Placental epithelial cell (primary cell): ENCODE results near the gene TCP11L1. TPM values are rescaled to one million over a fixed set of nuclear protein-coding genes. Genes with fewer than 3 reads are reported as not detected.

Experiments
- small RNA-seq: library from RNA; depleted of rRNA; stranded (forward); fragments of <200 nt; gene quantifications from one replicate; pipeline ENCODE3, GENCODE V24; 2012
- total RNA-seq: library from RNA; depleted of rRNA; stranded (reverse); fragments of >200 nt; gene quantifications from 2 replicates; pipeline ENCODE4 v1.2.3, GENCODE V29; 2012

TCP11L1 gene, protein sequence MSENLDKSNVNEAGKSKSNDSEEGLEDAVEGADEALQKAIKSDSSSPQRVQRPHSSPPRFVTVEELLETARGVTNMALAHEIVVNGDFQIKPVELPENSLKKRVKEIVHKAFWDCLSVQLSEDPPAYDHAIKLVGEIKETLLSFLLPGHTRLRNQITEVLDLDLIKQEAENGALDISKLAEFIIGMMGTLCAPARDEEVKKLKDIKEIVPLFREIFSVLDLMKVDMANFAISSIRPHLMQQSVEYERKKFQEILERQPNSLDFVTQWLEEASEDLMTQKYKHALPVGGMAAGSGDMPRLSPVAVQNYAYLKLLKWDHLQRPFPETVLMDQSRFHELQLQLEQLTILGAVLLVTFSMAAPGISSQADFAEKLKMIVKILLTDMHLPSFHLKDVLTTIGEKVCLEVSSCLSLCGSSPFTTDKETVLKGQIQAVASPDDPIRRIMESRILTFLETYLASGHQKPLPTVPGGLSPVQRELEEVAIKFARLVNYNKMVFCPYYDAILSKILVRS
- total RNA-seq: 146 and 186 TPM in 2 replicates

DNA sequence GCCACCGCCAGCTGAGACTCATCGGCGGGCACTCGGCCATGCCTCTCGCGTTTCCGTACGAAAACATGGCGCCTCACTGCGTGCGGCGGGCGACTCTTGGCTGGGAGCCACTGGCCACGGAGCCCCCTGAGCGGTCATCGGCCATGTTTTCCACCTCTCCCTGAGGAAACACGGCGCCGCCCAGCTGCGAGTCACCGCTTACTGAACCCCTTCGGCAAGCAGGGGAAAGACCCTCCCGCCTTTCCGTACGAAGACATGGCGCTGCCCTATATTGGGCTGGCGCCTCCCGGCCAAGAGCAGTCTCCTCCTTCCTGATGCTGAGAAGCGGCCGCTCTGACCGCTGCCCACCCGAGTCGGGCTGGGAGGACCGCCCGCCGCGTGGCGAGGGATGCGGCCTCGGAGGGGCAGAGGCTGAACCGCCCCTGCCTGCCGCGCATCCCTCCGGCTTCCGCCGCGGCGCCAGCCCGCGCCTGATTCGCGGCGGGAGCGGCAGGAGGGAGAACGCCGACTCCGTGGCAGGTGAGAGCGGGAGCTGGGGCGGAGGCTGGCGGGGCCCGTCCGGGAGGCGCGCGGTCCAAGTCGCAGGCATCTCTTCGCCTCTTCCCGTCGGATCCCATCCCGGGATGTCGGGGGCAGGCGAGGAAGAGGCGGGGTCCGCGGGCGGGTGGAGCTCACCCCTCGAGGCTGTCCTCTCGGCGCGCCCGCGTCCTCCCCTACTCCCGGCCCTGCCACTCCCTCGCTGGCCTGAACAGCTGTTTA is at the start of gene TCP11L1:
Gene TCP11L1 (plus strand): TSS at position 299 of the 759 bp plus-strand sequence. CDS start 4,202 bp downstream, outside the sequence.

DNA sequence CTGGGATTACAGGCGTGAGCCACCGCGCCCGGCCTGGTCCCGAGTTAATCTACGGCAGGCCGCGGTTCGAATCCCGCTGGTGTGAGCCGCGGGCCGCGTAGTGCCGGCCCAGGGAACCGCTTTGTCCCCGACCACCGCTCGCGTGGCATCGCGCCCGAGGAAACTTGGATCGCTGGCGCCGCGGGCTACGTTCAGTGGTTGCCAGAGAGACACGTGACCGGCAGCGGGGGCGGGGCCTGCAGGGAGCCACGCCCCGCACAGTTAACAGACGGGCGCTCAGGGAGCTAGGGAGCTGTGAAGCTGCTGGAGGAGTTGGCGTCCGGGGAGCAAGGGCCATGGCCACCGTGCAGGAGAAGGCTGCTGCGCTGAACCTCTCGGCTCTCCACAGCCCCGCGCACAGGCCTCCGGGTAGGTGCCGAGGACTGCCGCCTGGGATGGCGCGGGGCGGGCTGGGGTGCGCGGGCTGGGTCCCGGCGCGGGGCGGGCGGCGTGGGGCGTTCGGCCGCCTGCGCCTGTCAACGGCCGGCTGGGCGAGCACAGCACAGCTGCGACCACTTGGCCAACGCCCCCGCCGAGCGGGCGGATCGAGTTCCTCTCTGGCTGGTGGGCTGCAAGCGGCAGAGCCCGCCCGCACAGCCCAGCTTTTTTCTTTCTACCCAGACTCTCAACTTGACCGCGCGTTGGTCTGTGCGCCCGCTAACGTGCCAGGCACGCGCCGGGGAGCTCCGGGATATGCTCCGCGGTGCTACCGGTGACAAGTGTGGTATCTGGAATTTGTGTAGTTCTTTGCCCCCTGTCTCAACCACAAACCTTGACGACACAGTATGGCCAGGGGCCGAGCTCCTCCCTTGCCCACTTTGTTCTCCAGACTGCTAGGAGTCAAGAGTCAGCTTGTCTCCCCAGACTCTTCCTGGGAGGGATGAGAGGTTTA is 23.5 kb upstream of the TCP11L1 start, which contains the start of gene DEPDC7:
Gene DEPDC7 (plus strand): TSS at position 258 of the 931 bp plus-strand sequence. CDS start 78 bp downstream, at position 336.

Small RNAs within 50 kb of the gene (small RNA-seq; reads per million reads assigned to genes)
- not detected for gene RF00019

Other genes starting within 250 kb of the TCP11L1 start
- not detected in 2 replicates for gene CCDC73, start 244.9 kb upstream of the TCP11L1 start, total RNA-seq
- gene PRRG4, start 209.6 kb upstream of the TCP11L1 start, total RNA-seq: 4.9 and 9.4 TPM in 2 replicates
- gene QSER1, start 146.8 kb upstream of the TCP11L1 start, total RNA-seq: 17.0 and 18.5 TPM in 2 replicates
- 38.9 and 39.9 TPM in 2 replicates for gene DEPDC7, start 23.7 kb upstream of the TCP11L1 start, total RNA-seq
- 24.0 and 24.3 TPM in 2 replicates for gene CSTF3, start 121.9 kb downstream of the TCP11L1 start, total RNA-seq
- gene HIPK3, start 217.8 kb downstream of the TCP11L1 start, total RNA-seq: 174 and 190 TPM in 2 replicates